NCI-H2107 treated with DMSO at 0.1 percent for 48 hours (cell line): Measurements from ENCODE around the gene RABGAP1L.

ENCODE experiments used
- DNase-seq: peaks from one replicate; lab custom pipeline; 2025; ENCODE audit not compliant: unreplicated experiment; lab: John Stamatoyannopoulos, UW

The RABGAP1L gene

DNA sequence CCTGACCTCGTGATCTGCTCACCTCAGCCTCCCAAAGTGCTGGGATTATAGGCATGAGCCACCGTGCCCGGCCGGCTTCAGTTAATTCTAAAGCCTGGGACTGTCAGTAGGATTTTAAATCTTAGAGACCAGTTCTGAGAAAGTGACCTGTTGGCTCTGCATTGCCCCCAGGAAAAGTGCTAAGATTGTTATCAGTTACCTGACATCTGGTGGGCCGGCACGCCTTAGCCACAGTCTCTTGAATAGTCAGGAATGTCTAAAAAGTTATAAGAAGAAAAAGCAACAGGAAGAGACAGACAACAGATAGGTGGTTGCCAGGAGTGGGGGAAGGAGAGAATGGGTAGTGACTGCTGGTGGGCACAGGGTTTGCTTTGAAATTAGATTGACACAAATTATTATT, 35.1 kb downstream of the RABGAP1L start:
- no peak for DNase-seq

DNA sequence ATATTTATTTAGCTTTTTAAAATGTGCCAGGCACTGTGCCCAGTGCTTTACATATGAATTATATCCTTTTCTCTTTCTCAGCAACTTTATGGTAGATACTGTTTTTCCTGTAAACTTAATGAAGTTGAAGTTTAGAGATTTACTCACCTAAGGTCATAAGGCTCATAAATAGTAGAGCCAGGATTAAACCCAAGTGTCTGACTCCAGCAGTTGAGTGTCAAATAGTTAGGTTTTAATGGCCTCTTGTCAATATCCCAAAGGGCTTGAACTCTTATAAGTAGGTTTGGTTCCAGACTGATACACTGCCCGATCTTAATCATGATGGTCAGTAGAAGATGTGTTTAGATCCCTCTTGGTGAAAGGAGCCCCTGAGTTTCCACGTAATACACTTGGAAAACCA, 37.8 kb downstream of the RABGAP1L start:
- no peak for DNase-seq

- DNase-seq = no peak
Measured at GRCh38 chr1:174197547-174197946, 38.2 kb downstream of the RABGAP1L start.

GRCh38 chr1:174198202-174198601, 38.9 kb downstream of the RABGAP1L start:
- DNase-seq = no peak

- no peak for DNase-seq
Measured at GRCh38 chr1:174200746-174201145, 41.4 kb downstream of the RABGAP1L start.

- DNase-seq = no peak
Measured at GRCh38 chr1:174204697-174205308, 45.5 kb downstream of the RABGAP1L start.

DNA sequence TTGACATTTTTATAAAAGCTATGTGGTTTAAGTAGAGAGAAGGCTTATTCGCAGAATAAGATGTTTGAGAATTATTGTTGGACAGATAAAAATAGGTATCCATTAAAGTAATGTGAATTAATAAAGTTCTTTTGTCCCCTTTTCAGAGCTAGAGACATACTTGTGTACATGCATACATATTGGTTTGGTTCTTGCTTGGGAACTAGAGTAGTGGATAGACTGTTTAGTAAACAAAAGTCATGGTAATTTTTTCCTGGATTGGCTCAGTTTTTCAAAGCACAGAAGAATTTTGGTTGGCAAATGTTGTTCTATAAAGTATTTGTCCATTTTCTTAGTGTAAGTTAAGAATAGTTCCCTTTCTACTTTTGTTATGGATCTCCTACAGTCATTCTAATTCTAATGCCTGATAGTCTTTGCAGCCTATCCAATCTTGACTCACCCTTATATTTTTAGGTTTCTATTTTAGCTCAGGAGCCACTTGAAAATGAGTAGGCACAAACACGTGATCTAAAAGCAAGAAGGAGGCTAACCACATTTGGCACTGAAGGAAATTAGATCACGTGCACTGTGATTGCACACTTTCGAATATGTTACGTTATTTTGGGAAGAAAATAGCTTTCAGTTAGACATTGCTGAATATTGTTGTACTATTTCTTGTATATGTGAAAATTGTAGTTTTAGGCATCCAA, 47.0 kb downstream of the RABGAP1L start:
- DNase-seq = no peak

DNA sequence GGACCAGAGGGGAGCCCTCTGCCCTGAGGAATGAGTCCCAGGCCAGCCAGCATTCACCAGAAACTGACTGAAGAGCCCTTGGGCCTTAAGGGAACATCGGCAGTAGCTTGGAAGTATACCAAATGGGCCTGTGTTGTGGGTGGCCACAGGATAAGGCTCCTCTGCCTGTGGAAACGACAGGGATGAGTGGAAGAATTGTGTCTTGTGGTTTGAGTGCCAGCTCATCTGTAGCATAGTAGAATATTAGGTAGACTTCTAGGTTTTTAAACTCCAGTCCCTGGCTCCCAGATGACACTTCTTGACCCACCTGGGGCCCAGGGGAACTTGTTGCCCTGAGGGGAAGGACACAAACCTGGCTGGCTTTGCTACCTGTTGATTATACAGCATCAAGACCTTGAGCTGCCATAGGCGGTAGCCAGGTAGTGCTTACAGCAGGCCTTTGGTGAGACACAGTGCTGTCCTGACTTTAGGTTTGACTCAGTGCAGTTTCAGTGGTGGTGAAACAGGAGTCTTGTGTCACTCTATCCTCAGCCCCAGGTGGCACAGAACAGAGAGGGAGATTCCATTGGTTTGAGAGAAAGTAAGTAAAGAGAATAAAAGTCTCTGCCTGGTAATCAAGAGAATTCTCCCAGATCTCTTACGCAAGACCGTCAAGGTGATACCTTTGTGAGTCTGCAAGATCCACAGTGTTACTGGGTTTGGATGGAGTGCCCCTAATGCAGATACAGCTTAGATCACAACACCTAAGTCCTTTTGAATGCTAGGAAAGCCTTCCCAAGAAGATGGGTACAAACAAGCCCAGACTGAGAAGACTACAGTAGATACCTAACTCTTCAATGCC, 50.2 kb downstream of the RABGAP1L start:
- DNase-seq = no peak

- no peak for DNase-seq
Measured at GRCh38 chr1:174211486-174211885, 52.2 kb downstream of the RABGAP1L start.

- no peak for DNase-seq
Measured at GRCh38 chr1:174215766-174216165, 56.4 kb downstream of the RABGAP1L start.

- no peak for DNase-seq
Measured at GRCh38 chr1:174217248-174217647, 57.9 kb downstream of the RABGAP1L start.

- DNase-seq = peak; percentile 46
Measured at GRCh38 chr1:174217787-174218574, 58.7 kb downstream of the RABGAP1L start.

DNA sequence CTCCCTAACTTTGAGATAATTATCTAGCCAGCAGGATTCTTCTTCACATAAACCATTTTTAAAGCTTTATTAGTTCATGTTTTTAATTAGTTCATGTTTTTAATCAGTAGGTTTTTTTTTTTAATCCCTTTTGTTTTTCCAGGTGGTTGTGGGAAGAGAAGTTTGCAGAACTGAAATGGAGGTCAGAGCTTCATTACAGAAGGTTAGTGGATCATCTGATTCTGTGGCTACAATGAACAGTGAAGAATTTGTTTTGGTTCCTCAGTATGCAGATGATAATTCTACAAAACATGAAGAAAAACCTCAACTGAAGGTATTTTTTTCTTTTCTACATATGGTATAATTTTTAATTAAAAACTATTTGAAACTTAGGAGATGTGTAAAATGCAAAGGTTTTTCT, 59.7 kb downstream of the RABGAP1L start:
- DNase-seq = no peak

GRCh38 chr1:174219606-174220370, 60.5 kb downstream of the RABGAP1L start:
- DNase-seq = no peak

GRCh38 chr1:174221681-174222080, 62.4 kb downstream of the RABGAP1L start:
- no peak for DNase-seq

DNA sequence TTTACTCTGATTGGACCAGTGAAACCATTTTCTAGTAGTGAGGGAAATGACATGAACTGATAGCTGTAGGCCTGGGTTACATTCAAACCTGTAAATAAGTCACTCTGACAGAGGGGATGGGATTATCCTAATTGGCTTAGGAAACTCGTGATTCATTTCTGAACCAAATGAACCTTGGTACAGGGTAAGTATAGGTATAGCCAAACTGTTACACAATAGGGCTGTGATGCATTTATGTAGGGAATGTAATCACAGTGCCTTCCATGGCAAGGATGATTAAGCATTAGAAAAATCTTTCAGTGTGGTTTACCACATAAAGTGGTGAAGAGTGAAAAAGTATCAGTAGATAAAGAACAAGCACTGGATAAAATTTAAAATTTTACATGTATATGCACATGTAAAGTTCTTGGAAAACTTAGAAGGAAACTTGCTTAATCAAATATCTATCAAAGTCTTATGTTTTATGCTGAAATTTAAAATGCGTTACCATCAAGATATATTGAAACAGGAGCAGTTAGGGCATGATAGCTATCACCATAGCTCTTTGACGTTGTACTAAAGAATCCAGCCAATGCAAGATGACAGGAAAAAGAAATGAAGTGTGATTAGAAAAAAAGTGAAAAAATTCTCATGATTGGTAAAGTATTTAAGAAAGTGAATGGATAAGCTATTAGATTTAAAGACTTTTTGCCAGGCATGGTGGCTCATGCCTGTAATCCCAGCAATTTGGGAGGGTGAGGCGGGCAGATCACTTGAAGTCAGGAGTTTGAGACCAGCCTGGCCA, 63.0 kb downstream of the RABGAP1L start:
- no peak for DNase-seq

- no peak for DNase-seq
Measured at GRCh38 chr1:174224641-174225040, 65.3 kb downstream of the RABGAP1L start.

DNA sequence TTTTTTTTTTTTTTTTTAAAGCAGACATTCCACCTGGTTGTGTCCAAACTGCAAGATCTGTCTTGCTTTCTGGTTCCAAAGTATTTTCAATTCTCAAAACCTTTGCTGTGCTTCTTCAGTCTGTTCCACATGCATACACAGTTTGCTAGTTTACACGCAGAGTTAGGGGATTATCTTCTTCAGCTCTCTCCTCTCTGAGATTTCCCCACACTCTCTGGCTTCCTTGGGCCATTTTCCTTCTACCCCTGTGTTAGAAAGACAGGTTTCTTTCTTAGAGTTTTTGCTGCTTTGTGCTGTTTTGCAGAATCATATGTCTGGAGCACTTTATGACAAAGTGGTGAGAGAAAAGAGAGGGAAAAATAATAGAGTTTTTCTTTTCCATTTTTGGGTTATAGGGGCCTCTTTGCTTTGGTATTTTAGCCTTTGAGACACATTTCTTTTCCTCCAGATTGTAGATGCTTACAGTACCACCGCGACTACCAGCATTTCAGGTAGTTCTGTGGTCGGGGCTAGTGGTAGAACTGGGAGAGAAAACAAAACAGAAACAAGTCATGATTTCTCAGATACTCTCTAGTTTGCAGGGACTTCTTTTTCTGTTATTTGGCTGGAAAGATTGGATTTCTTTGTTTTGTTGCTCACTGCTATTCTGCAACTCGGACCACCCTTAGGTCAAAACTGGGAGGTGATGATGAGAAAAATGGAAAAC, 66.3 kb downstream of the RABGAP1L start:
- DNase-seq = no peak

DNA sequence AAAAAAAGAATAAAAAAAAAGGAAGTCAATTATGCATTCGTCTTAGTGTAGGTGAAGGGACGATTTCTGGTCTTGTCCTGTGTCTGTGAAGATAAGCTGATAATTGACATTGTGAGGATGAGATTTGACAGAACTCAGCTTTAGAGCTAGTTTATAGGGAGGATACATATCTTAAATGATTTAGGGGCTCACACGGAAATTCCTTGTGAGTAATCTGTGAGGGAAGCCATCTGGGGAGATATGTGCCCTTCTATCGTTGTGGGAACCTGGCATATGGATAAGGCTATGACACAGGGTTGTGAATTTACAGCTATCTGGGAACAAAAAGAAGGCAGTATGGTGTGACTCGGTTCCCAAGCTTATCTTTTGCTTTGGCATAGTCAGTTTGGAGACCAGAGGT, 71.1 kb downstream of the RABGAP1L start:
- no peak for DNase-seq
